SK-N-SH (cell line): ENCODE data around the gene NISCH. TPM values are rescaled to one million over a fixed set of nuclear protein-coding genes. Genes with fewer than 3 reads are reported as not detected.

ENCODE experiments used
- CTCF ChIA-PET: fragments of 300-600, 350-600 bp; formaldehyde crosslinking; extraction: SDS; loops from one replicate; lab custom pipeline; 2021; lab: Yijun Ruan, JAX
- POLR2A ChIA-PET: fragments of 350-600 bp; sonication (Branson Sonifier 250); formaldehyde crosslinking; extraction: SDS; loops from one replicate; lab custom pipeline; 2020; ENCODE audit warnings: antibody characterized with exemption, inconsistent platforms; lab: Yijun Ruan, JAX
- DNase-seq: peaks from one replicate; pipeline ENCODE4 v3.0.0; 2012
- H2AFZ ChIP-seq: fragments of 200-600 bp; sonication (generic); 2 replicates; pipeline ENCODE4 v1.8.1; 2016; ENCODE audit warnings: antibody characterized with exemption, mild to moderate bottlenecking, low read depth
- H3F3A ChIP-seq: fragments of 200-600 bp; sonication (generic); replicated peaks from 2 replicates; pipeline ENCODE3; 2016; ENCODE audit warnings: antibody characterized with exemption, mild to moderate bottlenecking; ENCODE audit not compliant: insufficient read depth
- H3K27ac ChIP-seq, 2 experiments: fragments of 200-500 bp in 1 of 2; fragments of 200-600 bp in 1 of 2; sonication (Bioruptor generic) in 1 of 2; sonication (generic), shearing (Covaris generic) in 1 of 2; 2 replicates each; pipeline versions ENCODE4 v1.5.1 to v1.6.1; 2014 to 2016; ENCODE audit warnings: low read depth in 2 of 2, inconsistent platforms in 1 of 2, low read length in 1 of 2, mild to moderate bottlenecking in 1 of 2, mixed read lengths in 1 of 2
- H3K27me3 ChIP-seq: fragments of 200-600 bp; sonication (generic), shearing (Covaris generic); 2 replicates; pipeline ENCODE4 v1.6.1; 2016; ENCODE audit warnings: mixed run types; ENCODE audit not compliant: insufficient read depth
- H3K36me3 ChIP-seq, 2 experiments: fragments of 200-500 bp in 1 of 2; fragments of 200-600 bp in 1 of 2; sonication (Bioruptor generic) in 1 of 2; sonication (generic) in 1 of 2; replicated peaks in 1 of 2; 2 replicates each; pipeline versions ENCODE3 to v1.5.1; 2014 to 2016; ENCODE audit warnings: low read length in 1 of 2, mild to moderate bottlenecking in 1 of 2; ENCODE audit not compliant: insufficient read depth in 2 of 2, control insufficient read depth in 1 of 2
- H3K4me1 ChIP-seq, 2 experiments: fragments of 200-500 bp in 1 of 2; fragments of 200-600 bp in 1 of 2; sonication (Bioruptor generic) in 1 of 2; sonication (generic), shearing (Covaris generic) in 1 of 2; 2 replicates each; pipeline versions ENCODE4 v1.5.1 to v1.6.1; 2014 to 2016; ENCODE audit warnings: low read depth in 1 of 2, low read length in 1 of 2, mixed run types in 1 of 2; ENCODE audit not compliant: insufficient read depth in 2 of 2, control insufficient read depth in 1 of 2
- H3K4me2 ChIP-seq: fragments of 200-600 bp; sonication (generic), shearing (Covaris generic); 2 replicates; pipeline ENCODE4 v1.6.1; 2017; ENCODE audit warnings: mixed run types
- H3K4me3 ChIP-seq, 2 experiments: fragments of 200-500 bp in 1 of 2; fragments of 200-600 bp in 1 of 2; sonication (Bioruptor generic) in 1 of 2; sonication (generic), shearing (Covaris generic) in 1 of 2; 2 replicates each; pipeline versions ENCODE4 v1.5.1 to v1.8.1; 2014 to 2016; ENCODE audit warnings: low read depth in 2 of 2, inconsistent platforms in 1 of 2, low read length in 1 of 2, mild to moderate bottlenecking in 1 of 2, mixed read lengths in 1 of 2, moderate library complexity in 1 of 2
- H3K79me2 ChIP-seq: fragments of 200-600 bp; sonication (generic); 2 replicates; pipeline ENCODE4 v1.8.1; 2017; ENCODE audit warnings: mild to moderate bottlenecking; ENCODE audit not compliant: insufficient read depth
- H3K9ac ChIP-seq: fragments of 200-600 bp; sonication (generic); 2 replicates; pipeline ENCODE4 v1.6.1; 2017; ENCODE audit warnings: mixed run types
- H3K9me2 ChIP-seq: fragments of 200-600 bp; sonication (generic); 2 replicates; pipeline ENCODE4 v1.6.1; 2017; ENCODE audit warnings: mixed run types
- H3K9me3 ChIP-seq: fragments of 200-600 bp; sonication (generic); 2 replicates; pipeline ENCODE4 v1.6.1; 2017; ENCODE audit warnings: mixed run types, mild to moderate bottlenecking, moderate library complexity
- H4K20me1 ChIP-seq: fragments of 200-600 bp; sonication (generic); 2 replicates; pipeline ENCODE4 v1.6.1; 2017; ENCODE audit warnings: mild to moderate bottlenecking, mixed run types; ENCODE audit not compliant: insufficient read depth
- CHD2 ChIP-seq: fragments of 150-350 bp; IDR thresholded peaks from 2 replicates; pipeline ENCODE4 v1.6.1; 2018; ENCODE audit warnings: low read length; ENCODE audit not compliant: partially characterized antibody
- CTCF ChIP-seq: fragments of 200-600 bp; sonication (generic); IDR thresholded peaks from 2 replicates; pipeline ENCODE4 v1.6.1; 2017; ENCODE audit warnings: antibody characterized with exemption, mild to moderate bottlenecking, moderate library complexity
- EZH2phosphoT487 ChIP-seq: fragments of 200-600 bp; sonication (generic); IDR thresholded peaks from 2 replicates; pipeline ENCODE4 v1.6.1; 2017; ENCODE audit warnings: low read depth, mixed run types, mild to moderate bottlenecking, antibody characterized with exemption, moderate library complexity, borderline replicate concordance
- FOXJ3 ChIP-seq: sonication (generic); formaldehyde crosslinking; IDR thresholded peaks from 2 replicates; pipeline ENCODE4 v1.5.1; 2020; ENCODE audit warnings: mild to moderate bottlenecking, missing genetic modification reagents
- MAX ChIP-seq: IDR thresholded peaks from 2 replicates; pipeline ENCODE4 v1.4.0; 2012; ENCODE audit warnings: low read depth
- NFIC ChIP-seq: IDR thresholded peaks from 2 replicates; pipeline ENCODE4 v1.4.0; 2012; ENCODE audit warnings: borderline replicate concordance
- PBX3 ChIP-seq: IDR thresholded peaks from 2 replicates; pipeline ENCODE4; 2012
- RAD21 ChIP-seq: IDR thresholded peaks from 2 replicates; pipeline ENCODE4 v1.6.1; 2012; ENCODE audit warnings: mild to moderate bottlenecking, low read length
- RXRA ChIP-seq: IDR thresholded peaks from 2 replicates; pipeline ENCODE4 v1.4.0; 2012; ENCODE audit warnings: low read depth, mild to moderate bottlenecking, borderline replicate concordance
- SMC3 ChIP-seq: IDR thresholded peaks from 2 replicates; pipeline ENCODE4 v1.6.1; 2012; ENCODE audit warnings: low read depth, low read length, improper control_type of control experiment
- TAF1 ChIP-seq: IDR thresholded peaks from 2 replicates; pipeline ENCODE4 v1.6.1; 2012; ENCODE audit warnings: low read depth, mild to moderate bottlenecking, low read length, moderate library complexity, borderline replicate concordance
- TEAD4 ChIP-seq: IDR thresholded peaks from 2 replicates; pipeline ENCODE4 v1.4.0; 2012; ENCODE audit warnings: mild to moderate bottlenecking, borderline replicate concordance; ENCODE audit not compliant: insufficient read depth
- USF2 ChIP-seq: fragments of 150-350 bp; IDR thresholded peaks from 2 replicates; pipeline ENCODE4 v1.6.1; 2017; ENCODE audit warnings: antibody characterized with exemption, low read length, low read depth, borderline replicate concordance
- WGBS: methylation state at CpG from one replicate; pipeline ENCODE4 v1.1.6; 2017; ENCODE audit warnings: low lambda C conversion rate; 5-methylcytosine and 5-hydroxymethylcytosine counted together
- polyA plus RNA-seq, 3 experiments: library from polyadenylated mRNA; depleted of rRNA; stranded (reverse); fragments of >200 nt; gene quantifications; 2 replicates each; pipeline ENCODE4 v1.2.3, GENCODE V29; 2012

The NISCH gene
- polyA plus RNA-seq, 1 of the 3 experiments (the other 2 are of a cell fraction): 77.5 TPM

- no peak for TF ChIP-seq TEAD4
- TF ChIP-seq TAF1: no peak
- TF ChIP-seq MAX: no peak
Measured at GRCh38 chr3:52446042-52446441, 9.4 kb upstream of the NISCH start (continued).

- Histone ChIP-seq H3K9ac (no peak overlapping the region), H3K27me3 (no peaks in the 10 kb centered on the region), H3K4me3 (peak overlapping the region in 1 of 2 experiments; percentile 38; a peak in 1 of 4 replicates), H3K4me1 (peaks cover 0 to 6% of the 10 kb centered on the region in 2 experiments; a peak in 1 of 4 replicates), H3K4me2 (no peak overlapping the region), H4K20me1 (no peaks in the 10 kb centered on the region), H3K79me2 (no peaks in the 10 kb centered on the region), H3K27ac (no peak overlapping the region), H2AFZ (no peak overlapping the region), H3K36me3 (no peaks in the 10 kb centered on the region)
- peak; percentile 88 for DNase-seq
- POLR2A ChIA-PET: no interaction called here
- WGBS: 27% methylated on average over 11 of the region's 13 CpGs
- CTCF ChIA-PET: interaction anchor here (0.5 to 16.5 kb wide), 46 partner anchors 11 to 611 kb away, joined by 3 to 578 read pairs (median 4); partner anchors contain the start of gene PPM1M
- TF ChIP-seq RAD21 (peak; percentile 93), CTCF (peak; percentile 99), TEAD4 (no peak), RXRA (no peak), USF2 (0 out of 2 replicates have a peak, but pooled peaks have one; percentile 19), CHD2 (peak; percentile 26), EZH2phosphoT487 (no peak), NFIC (no peak), PBX3 (no peak), FOXJ3 (CRISPR knock-in tag) (no peak), SMC3 (peak; percentile 88)
- TF ChIP-seq, all 33 proteins: peak for 5
- H3K9me2 ChIP-seq: no peaks in the 10 kb centered on the region
- no peaks in the 10 kb centered on the region for H3K9me3 ChIP-seq
- no peaks in the 10 kb centered on the region for H3F3A ChIP-seq
Measured at GRCh38 chr3:52446631-52447511, 8.5 kb upstream of the NISCH start.
